IPS DF 19.7 (cell line): ENCODE data around the gene BTN1A1.

Source experiments
- DNase-seq: peaks from one replicate; pipeline ENCODE4 v3.0.0-alpha.2; 2013; ENCODE audit warnings: low read depth, low spot score

Gene BTN1A1

GRCh38 chr6:26475823-26476729, 24.0 kb upstream of the BTN1A1 start:
- no peak for DNase-seq

- no peak for DNase-seq
Measured at GRCh38 chr6:26476896-26477295, 23.2 kb upstream of the BTN1A1 start.

GRCh38 chr6:26477426-26477825, 22.7 kb upstream of the BTN1A1 start:
- no peak for DNase-seq

- no peak for DNase-seq
Measured at GRCh38 chr6:26478100-26478984, 21.8 kb upstream of the BTN1A1 start.

DNA sequence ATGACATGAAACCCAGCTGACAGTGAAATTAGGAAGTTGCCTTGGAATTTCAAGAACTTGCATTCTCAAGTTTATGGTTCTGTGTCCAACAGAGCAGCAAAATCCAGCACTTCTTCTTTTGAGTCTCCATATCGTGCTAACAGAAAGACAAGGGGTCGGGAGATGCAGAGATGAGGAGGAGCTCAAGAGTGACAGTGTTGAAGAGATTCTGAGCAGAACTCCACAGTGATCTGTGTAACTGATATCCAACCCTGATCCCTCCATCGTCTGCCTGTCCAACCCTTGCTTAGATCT, 21.2 kb upstream of the BTN1A1 start:
- DNase-seq = no peak

GRCh38 chr6:26482338-26482737, 17.8 kb upstream of the BTN1A1 start:
- no peak for DNase-seq

DNA sequence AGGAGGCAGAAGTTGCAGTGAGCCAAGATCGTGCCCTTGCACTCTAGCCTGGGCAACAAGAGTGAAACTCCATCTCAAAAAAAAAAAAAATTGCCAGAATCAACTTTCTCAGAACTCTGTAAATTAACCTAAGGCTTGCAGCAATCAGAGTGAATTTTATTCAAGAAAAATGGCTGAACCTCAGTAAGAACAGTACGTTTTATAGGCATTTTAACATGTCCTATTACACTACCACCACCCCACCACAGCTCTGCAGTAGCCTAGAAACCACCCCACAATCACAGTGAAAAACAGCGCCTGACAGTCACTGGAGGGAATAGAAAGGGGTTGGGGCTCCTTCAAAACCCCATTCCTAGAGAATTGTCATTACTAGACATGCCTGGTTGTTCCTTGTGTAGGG, 16.4 kb upstream of the BTN1A1 start:
- no peak for DNase-seq

DNA sequence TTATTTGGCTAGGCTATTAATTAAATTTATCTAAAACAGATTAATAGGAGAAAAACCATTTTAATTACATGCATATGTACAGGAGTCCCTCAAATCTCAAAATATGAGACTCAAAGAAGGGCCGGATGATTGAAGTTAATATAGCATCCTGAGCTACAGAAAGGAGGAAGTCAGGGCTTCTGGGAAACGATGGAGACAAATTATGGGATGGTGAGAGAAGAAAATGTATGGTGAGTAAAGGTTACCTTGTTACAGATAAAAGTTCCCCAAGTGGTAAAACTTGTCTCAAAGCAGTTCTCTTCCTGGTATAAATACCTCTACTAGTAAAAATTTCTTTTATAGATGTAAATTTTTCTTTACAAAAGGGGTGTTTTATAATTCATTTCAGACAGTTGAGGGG, 15.9 kb upstream of the BTN1A1 start:
- no peak for DNase-seq

DNA sequence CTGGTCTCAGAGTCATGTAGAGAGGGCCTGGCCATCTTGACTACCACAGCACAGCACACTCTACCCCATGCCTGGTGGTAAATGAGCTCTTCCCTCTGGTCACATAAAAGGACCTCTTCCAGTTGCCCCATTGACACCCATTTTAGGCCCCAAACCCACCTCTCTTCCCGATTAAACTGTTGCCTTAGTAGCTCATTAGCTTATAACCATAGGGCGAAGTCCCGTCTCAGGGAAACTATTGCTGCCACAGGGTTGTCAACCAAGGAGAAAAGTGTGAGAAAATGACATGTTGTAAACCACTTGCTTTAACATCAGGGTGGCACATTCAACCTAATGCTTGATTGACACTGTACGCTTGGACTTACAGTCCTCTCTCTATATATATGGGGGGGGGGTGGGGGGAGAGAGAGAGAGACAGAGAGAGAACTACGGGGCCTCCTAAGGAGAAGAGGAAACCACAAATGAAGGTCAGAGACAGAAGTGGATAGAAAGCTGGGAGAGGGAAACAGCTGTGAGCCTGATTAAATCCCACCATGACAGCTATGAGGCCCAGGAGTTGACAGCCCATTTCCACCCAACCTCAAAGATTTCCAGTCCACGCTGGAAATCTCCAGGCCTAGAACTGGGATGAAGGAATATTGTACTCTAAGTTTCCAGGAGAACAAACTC, 14.9 kb upstream of the BTN1A1 start:
- DNase-seq = no peak

GRCh38 chr6:26486358-26486757, 13.7 kb upstream of the BTN1A1 start:
- no peak for DNase-seq

DNA sequence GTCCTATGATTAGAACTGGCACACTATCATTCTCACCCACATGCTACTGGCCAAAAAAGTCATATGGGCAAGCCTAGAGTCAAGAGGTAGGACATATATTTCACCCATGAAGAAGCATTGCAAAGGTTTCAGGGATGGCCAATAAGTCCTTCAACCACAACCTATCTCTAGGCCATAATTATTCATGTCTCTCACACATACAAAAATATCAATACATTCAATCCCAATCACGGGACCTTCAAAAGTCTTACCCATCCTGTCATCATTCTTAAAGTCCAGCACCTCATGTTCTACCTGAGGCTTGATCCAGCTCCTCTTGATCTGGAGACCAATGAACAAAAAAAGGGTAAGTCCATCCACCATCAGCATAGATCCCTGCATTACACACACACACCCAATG, 12.6 kb upstream of the BTN1A1 start:
- no peak for DNase-seq

- DNase-seq = no peak
Measured at GRCh38 chr6:26489996-26490964, 9.8 kb upstream of the BTN1A1 start.

DNA sequence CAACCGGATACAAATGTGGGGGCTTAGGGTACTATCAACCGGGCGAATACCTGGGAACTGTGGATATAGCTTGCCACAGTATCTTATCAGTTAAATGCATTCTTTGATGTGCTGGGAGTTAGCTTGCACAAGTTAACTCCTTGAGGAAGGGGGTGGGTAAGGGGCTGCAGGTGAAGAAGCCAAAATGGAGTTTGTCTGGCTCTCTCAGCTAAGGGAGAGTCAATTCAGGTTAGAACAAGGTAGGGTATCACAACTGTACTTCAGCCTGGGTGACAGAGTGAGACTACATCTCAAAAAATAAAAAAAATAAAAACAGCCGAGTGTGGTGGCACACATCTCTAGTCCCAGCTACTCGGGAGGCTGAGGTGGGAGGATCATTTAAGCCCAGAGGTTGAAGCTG, 8.5 kb upstream of the BTN1A1 start:
- DNase-seq = no peak

DNA sequence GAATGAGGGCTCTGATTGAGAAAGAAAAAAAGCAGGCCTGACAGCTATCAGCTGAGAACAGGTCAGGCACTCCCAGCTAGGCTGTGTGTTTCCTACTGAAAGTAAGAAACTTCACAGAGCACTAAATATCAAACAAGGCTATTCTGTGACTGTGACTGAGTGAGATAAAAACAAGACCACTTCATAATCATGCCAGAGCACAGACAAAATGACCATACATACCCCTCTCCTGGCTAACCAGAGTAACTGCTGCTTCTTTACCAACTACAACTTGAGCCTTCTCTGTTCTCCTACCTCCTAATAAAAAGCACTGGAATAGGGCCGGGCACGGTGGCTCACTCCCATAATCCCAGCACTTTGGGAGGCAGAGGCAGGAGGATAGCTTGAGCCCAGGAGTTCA, 6.8 kb upstream of the BTN1A1 start:
- no peak for DNase-seq

DNA sequence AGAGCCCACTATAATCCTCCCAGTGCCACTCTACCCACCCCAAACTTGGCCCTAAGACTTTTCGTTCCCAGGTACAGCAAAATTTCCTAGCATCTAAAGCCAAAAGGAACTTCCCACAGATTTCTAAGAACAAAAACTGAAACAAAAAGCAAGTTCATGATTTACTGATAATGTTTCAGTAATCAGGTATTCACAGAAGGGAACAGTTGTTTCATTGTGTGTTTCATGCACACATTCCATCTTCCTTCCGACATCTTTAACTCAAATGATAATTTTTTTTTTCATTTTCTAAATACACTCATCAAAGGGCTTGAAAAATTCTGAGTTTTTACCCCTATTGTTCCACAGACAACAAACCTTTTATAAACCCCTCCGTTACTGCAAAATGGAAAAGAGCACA, 6.0 kb upstream of the BTN1A1 start:
- DNase-seq = no peak

- DNase-seq = no peak
Measured at GRCh38 chr6:26495281-26495680, 4.8 kb upstream of the BTN1A1 start.

DNA sequence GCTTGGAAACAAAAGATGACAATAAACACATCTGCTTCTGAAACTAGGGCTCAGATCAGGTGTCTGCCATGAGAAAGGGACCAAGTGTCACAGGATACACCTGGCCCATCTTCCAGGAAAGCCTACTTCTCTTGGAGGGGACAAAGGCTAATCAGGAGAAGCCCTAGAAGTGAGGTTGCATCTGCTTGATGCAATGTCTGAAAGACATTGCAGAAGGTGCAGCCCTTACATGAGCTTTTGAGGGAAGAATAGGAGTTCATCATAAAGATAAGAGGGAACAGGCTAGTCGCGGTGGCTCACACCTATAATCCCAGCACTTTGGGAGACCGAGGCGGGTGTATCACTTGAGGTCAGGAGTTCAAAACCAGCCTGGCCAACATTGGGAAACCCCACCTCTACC, 2.5 kb upstream of the BTN1A1 start:
- DNase-seq = no peak

- no peak for DNase-seq
Measured at GRCh38 chr6:26501482-26501986, 1.4 kb downstream of the BTN1A1 start.

GRCh38 chr6:26502165-26502564, 2.1 kb downstream of the BTN1A1 start:
- DNase-seq = no peak

DNA sequence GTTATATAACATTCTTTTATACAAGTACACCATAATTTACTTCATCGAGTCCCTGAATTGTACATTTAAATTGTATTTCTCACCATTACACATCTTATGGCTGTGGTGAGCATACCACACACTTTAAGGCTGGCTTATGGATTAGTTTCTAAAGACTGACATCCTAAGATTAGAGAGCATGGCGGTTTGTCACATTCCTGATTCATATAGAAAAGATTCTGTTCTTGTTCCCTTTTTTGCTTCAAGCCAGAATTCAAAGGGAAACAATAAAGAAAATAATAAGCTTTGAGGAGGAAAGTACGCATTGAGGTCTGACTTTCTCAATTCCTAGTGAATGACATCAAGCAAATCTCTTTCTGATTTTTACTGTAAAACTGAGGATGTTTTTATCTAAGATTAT, 2.5 kb downstream of the BTN1A1 start:
- no peak for DNase-seq

DNA sequence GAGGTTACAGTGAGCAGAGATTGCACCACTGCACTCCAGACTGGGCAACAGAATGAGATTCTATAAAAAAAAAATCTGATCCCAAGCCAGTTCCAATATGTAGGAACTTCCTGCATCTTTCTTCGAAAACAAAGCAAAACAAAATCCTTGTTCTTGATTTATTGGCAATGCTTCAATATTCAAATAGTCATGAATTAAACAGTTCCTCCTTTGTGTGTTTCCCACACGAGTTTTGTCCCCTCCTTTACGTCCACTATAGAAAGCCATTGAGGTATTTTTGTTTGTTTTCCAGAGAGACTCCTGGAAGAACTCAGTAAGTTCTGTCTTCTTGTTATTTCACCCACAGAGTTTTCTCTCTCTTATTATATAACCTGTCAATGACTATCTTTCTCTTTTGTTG, 7.6 kb downstream of the BTN1A1 start:
- no peak for DNase-seq
